HL-60 (cell line): ENCODE data around the gene USP38.
"Not testable (repeated sequence)": the region's sequence is repeated elsewhere in the genome, so short reads cannot be mapped to it uniquely, and the experiment has no call there.

Experiments
- DNase-seq, 2 experiments: peaks; one replicate each; pipeline ENCODE4 v3.0.0-alpha.2; 2010 to 2020; ENCODE audit warnings: low read depth in 1 of 2, low spot score in 1 of 2
- H3K27ac ChIP-seq: fragments of 250-450 bp; sonication (Bioruptor Pico); replicated peaks from 2 replicates; pipeline ENCODE4 v1.5.1; 2020; ENCODE audit warnings: mild to moderate bottlenecking, moderate library complexity
- H3K27me3 ChIP-seq: fragments of 250-450 bp; sonication (Bioruptor Pico); 2 replicates; pipeline ENCODE4 v1.5.1; 2021; ENCODE audit warnings: mild to moderate bottlenecking, moderate library complexity; ENCODE audit not compliant: insufficient read depth, poor library complexity, severe bottlenecking
- H3K4me3 ChIP-seq: replicated peaks from 2 replicates; pipeline ENCODE4 v1.5.1; 2011; ENCODE audit warnings: mild to moderate bottlenecking, control low read depth, low read length; ENCODE audit not compliant: insufficient read depth
- GABPA ChIP-seq: IDR thresholded peaks from 2 replicates; pipeline ENCODE4 v1.6.1; 2012; ENCODE audit warnings: low read depth
- POLR2AphosphoS5 ChIP-seq: IDR thresholded peaks from 2 replicates; pipeline ENCODE4 v1.6.1; 2012; ENCODE audit warnings: low read depth
- REST ChIP-seq: IDR thresholded peaks from 2 replicates; pipeline ENCODE4 v1.6.1; 2012; ENCODE audit warnings: low read depth; ENCODE audit not compliant: insufficient replicate concordance
- SPI1 ChIP-seq: IDR thresholded peaks from 2 replicates; pipeline ENCODE4 v1.6.1; 2012; ENCODE audit warnings: low read depth, mild to moderate bottlenecking, borderline replicate concordance
- TF ChIP-seq, protein P1 (sequence below): IDR thresholded peaks from one replicate; pipeline ENCODE4 v1.5.1; 2011; ENCODE audit warnings: low read length, control low read depth, inconsistent platforms; ENCODE audit not compliant: insufficient read depth

USP38 gene

GRCh38 chr4:143148521-143148920 is 36.2 kb upstream of the USP38 start:
- DNase-seq = no peak
- Histone ChIP-seq H3K27ac (no peak overlapping the region), H3K4me3 (no peak overlapping the region), H3K27me3 (no peaks in the 10 kb centered on the region)
- no peak for TF ChIP-seq GABPA

DNA sequence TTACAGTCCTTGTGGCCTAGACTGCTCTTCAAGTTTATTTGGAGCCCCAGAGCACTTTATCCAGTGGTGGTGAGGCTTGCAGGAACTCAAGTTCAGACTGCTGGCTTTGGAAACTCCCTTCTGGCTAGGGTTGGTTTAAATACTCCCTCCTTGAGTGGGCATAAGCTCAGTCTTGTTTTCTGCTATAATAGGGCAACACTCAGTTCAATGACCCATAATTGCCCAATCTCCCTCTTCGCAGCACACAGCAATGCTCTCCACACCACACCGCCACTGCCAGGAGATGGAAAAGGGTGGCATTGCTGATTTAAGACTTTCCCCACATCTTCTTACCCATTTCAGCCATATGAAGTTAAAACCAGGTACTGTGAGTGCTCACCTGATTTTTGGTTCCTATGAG is 27.9 kb upstream of the USP38 start:
- TF ChIP-seq SPI1 = no peak
- no peak for TF ChIP-seq GABPA
- TF ChIP-seq, protein P1, sequence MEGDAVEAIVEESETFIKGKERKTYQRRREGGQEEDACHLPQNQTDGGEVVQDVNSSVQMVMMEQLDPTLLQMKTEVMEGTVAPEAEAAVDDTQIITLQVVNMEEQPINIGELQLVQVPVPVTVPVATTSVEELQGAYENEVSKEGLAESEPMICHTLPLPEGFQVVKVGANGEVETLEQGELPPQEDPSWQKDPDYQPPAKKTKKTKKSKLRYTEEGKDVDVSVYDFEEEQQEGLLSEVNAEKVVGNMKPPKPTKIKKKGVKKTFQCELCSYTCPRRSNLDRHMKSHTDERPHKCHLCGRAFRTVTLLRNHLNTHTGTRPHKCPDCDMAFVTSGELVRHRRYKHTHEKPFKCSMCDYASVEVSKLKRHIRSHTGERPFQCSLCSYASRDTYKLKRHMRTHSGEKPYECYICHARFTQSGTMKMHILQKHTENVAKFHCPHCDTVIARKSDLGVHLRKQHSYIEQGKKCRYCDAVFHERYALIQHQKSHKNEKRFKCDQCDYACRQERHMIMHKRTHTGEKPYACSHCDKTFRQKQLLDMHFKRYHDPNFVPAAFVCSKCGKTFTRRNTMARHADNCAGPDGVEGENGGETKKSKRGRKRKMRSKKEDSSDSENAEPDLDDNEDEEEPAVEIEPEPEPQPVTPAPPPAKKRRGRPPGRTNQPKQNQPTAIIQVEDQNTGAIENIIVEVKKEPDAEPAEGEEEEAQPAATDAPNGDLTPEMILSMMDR = no peak
- no peak for TF ChIP-seq POLR2AphosphoS5
- no peak for TF ChIP-seq REST
- no peak for DNase-seq
- no peak overlapping the region for H3K27ac ChIP-seq
- no peaks in the 10 kb centered on the region for H3K27me3 ChIP-seq
- H3K4me3 ChIP-seq = no peak overlapping the region

- H3K4me3 ChIP-seq = no peak overlapping the region
- TF ChIP-seq POLR2AphosphoS5 (no peak), REST (no peak), GABPA (no peak), SPI1 (no peak)
- TF ChIP-seq, protein P1 = no peak
- H3K27me3 ChIP-seq = no peaks in the 10 kb centered on the region
- DNase-seq = no peak
- H3K27ac ChIP-seq = no peak overlapping the region
These were observed 21.1 kb upstream of the USP38 start for GRCh38 chr4:143163614-143164013.

- H3K27ac ChIP-seq, DNase-seq, H3K4me3 ChIP-seq, H3K27me3 ChIP-seq: not testable (repeated sequence)
These were observed 18.0 kb upstream of the USP38 start for GRCh38 chr4:143166722-143167121.

GRCh38 chr4:143178923-143179322 is 5.8 kb upstream of the USP38 start:
- H3K27ac ChIP-seq = no peak overlapping the region
- TF ChIP-seq, protein P1 = no peak
- TF ChIP-seq SPI1 (no peak), REST (no peak), POLR2AphosphoS5 (no peak), GABPA (no peak)
- DNase-seq = no peak
- H3K27me3 ChIP-seq = no peaks in the 10 kb centered on the region
- no peak overlapping the region for H3K4me3 ChIP-seq
